ENCODE measurements around the gene HNF1B. TPM values are rescaled to one million over a fixed set of nuclear protein-coding genes. Genes with fewer than 3 reads are reported as not detected.

HNF1B gene
- not detected in 2 replicates for total RNA-seq (2022)
- Bru-seq, nascent RNA, result percentile 6 among the genes with signal in this experiment
- percentile 7 among the genes with signal in this experiment for BruChase-seq, experiment 1, labeled RNA remaining after a 6-hour chase
- percentile 7 among the genes with signal in this experiment for BruChase-seq, experiment 2, labeled RNA remaining after a 2-hour chase
- long read RNA-seq, result 0 reads

- BruUV-seq (replicated peaks), result no TSS peak
- intact Hi-C loops (cut with micrococcal nuclease), result no loop called here
- no peaks in the 10 kb centered on the region for H3K9me3 Mint-ChIP-seq (ENCODE audit: unreplicated experiment)
- H3K4me3 Mint-ChIP-seq (ENCODE audit: unreplicated experiment), result no peak within 1 kb of the TSS
- DNase-seq (ENCODE audit: unreplicated experiment), result no peak
- no peak within 1 kb of the TSS for H3K27ac Mint-ChIP-seq (ENCODE audit: low read depth, unreplicated experiment)
- H3K36me3 Mint-ChIP-seq (ENCODE audit: insufficient read depth, unreplicated experiment), result no peaks in the 10 kb centered on the region
- peaks cover 80% of the 10 kb centered on the region for H3K27me3 Mint-ChIP-seq (ENCODE audit: insufficient read depth, unreplicated experiment)
- TF ChIP-seq CTCF (IDR thresholded peaks at IDR 0.05; ENCODE audit: unreplicated experiment), result no peak
- ChIA-PET POLR2A (no interaction called here), CTCF (no interaction called here)
- H3K4me1 Mint-ChIP-seq (ENCODE audit: insufficient read depth, unreplicated experiment), result no peaks in the 10 kb centered on the region
These were observed at the start of gene HNF1B for GRCh38 chr17:37744961-37745800. HNF1B (minus strand) TSS chr17:37745059; CDS start chr17:37744884, 175 bp downstream.

GRCh38 chr17:37792787-37793186 is 47.9 kb upstream of the HNF1B start:
- H3K36me3 Mint-ChIP-seq (ENCODE audit: insufficient read depth, unreplicated experiment), result no peaks in the 10 kb centered on the region
- TF ChIP-seq CTCF (IDR thresholded peaks at IDR 0.05; ENCODE audit: unreplicated experiment), result no peak
- H3K9me3 Mint-ChIP-seq (ENCODE audit: unreplicated experiment), result no peaks in the 10 kb centered on the region
- H3K4me3 Mint-ChIP-seq (ENCODE audit: unreplicated experiment), result no peak overlapping the region
- H3K27ac Mint-ChIP-seq (ENCODE audit: low read depth, unreplicated experiment), result no peak overlapping the region
- ChIA-PET CTCF (interaction anchor here (1.2 to 2.0 kb wide), 2 partner anchors 8 to 22 kb away, joined by 3 to 11 read pairs; no protein-coding TSS in a partner anchor), POLR2A (interaction anchor here (2.1 kb wide), 1 partner anchor 22 kb away, joined by 7 read pairs; no protein-coding TSS in a partner anchor)
- no peaks in the 10 kb centered on the region for H3K4me1 Mint-ChIP-seq (ENCODE audit: insufficient read depth, unreplicated experiment)
- H3K27me3 Mint-ChIP-seq (ENCODE audit: insufficient read depth, unreplicated experiment), result peaks cover 17% of the 10 kb centered on the region
- no TSS peak for BruUV-seq (replicated peaks)
- DNase-seq (ENCODE audit: unreplicated experiment), result no peak
- intact Hi-C loops (cut with micrococcal nuclease), result no loop called here

GRCh38 chr17:37791447-37792399 is 46.9 kb upstream of the HNF1B start:
- peak; percentile 45 for TF ChIP-seq CTCF (IDR thresholded peaks at IDR 0.05; ENCODE audit: unreplicated experiment)
- H3K4me3 Mint-ChIP-seq (ENCODE audit: unreplicated experiment), result no peak overlapping the region
- no TSS peak for BruUV-seq (replicated peaks)
- H3K4me1 Mint-ChIP-seq (ENCODE audit: insufficient read depth, unreplicated experiment), result no peaks in the 10 kb centered on the region
- ChIA-PET CTCF (interaction anchor here (0.7 to 2.0 kb wide), 7 partner anchors 8 to 568 kb away, joined by 3 to 11 read pairs (median 3); no protein-coding TSS in a partner anchor), POLR2A (interaction anchor here (2.1 kb wide), 1 partner anchor 21 kb away, joined by 7 read pairs; no protein-coding TSS in a partner anchor)
- peak; percentile 31 for DNase-seq (ENCODE audit: unreplicated experiment)
- no peak overlapping the region for H3K27ac Mint-ChIP-seq (ENCODE audit: low read depth, unreplicated experiment)
- no peaks in the 10 kb centered on the region for H3K36me3 Mint-ChIP-seq (ENCODE audit: insufficient read depth, unreplicated experiment)
- H3K27me3 Mint-ChIP-seq (ENCODE audit: insufficient read depth, unreplicated experiment), result peaks cover 11% of the 10 kb centered on the region
- intact Hi-C loops (cut with micrococcal nuclease), result no loop called here
- no peaks in the 10 kb centered on the region for H3K9me3 Mint-ChIP-seq (ENCODE audit: unreplicated experiment)

Data from MCF 10A (cell line).